ENCODE results near the gene ZNF283.
"Not testable (repeated sequence)": the region's sequence is repeated elsewhere in the genome, so short reads cannot be mapped to it uniquely, and the experiment has no call there.

Gene ZNF283

DNA sequence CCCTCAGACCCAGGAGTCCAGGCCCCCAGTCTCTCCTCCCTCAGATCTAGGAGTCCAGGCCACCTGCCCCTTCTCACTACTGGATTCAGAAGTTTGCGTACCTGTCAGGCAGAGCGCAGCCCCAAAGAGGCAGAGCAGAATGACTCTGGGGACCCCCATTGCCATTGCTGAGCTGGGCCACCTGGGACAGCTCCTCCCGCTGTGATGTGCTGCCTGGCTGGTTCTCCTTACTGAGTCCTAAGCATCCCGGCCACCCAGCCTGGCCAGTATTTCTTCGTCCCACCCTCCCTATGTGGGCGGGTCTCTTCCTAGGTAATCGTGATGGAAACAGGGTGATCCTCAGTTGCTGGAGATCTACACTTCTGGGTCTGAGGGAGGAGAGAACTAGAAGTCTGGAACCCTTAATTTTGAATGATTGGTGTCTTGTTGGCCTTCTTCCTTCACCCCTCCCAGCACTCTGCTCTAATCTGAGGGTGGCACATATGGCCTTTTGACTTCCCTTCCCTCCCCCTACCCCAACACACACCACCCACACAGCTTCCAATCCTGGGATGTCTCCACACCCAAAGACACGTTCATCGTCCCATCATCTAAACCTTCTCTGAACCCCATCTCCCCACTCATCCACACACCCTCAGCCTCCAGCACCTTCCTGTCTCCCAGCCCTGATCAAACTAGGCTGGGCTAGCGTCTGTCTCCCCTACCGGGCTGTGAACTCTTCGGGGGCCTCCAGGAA lies 24.7 kb upstream of the ZNF283 start, which contains the start of gene LYPD5:
LYPD5 (minus strand) TSS at position 232 of the 736 bp plus-strand sequence; CDS start at position 165, 67 bp downstream.
- no peak for DNase-seq

DNA sequence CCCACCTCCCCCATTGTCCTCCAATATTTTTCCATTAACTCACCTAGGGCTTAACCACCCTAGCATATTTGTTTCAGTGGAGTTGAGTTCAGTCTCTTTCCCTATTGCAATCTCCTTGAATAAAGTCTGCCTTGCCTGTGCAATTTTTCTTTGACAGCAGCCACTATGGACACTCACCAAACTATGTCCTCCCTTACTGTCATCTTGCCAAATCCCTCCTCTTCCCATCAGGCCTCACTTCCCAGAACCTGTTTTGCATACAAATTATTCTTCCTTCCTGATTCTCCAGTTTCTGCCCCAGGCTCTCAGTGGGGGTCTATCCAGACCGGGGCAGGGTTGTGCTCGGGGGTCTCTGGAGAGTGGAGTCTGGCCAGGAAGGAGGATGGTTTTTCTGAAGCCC lies 22.7 kb upstream of the ZNF283 start:
- DNase-seq = no peak

DNA sequence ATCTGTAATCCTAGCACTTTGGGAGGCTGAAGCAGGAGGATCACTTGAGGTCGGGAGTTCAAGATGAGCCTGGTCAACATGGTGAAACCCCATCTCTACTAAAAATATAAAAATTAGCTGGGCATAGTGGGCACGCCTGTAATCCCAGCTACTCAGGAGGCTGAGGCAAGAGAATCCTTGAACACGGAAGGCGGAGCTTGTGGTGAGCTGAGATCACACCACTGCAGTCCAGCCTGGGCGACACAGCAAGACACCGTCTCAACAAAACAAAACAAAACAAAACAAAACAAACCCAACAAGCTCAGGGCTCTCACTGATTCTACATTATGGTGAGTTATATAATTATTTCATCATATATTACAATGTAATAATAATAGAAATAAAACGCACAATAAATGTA lies 20.7 kb upstream of the ZNF283 start:
- DNase-seq = not testable (repeated sequence)

DNA sequence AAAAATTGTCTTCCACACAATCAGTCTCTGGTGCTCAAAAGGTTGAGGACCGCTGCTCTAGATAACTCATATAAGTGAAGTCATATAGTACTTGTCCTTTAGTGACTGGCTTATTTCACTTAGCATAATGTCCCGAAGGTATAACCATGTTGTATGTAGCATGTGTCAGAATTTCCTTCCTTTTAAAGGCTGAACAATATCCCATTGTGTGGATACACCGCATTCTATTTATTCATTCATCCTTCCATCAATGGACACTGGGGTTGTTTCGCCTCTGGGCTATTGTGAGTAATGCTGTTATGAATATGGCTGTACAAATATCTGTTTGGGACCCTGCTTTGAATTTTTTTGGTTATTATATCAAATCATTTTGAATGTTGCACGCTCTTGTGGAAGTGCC lies 20.3 kb upstream of the ZNF283 start:
- no peak for DNase-seq

DNA sequence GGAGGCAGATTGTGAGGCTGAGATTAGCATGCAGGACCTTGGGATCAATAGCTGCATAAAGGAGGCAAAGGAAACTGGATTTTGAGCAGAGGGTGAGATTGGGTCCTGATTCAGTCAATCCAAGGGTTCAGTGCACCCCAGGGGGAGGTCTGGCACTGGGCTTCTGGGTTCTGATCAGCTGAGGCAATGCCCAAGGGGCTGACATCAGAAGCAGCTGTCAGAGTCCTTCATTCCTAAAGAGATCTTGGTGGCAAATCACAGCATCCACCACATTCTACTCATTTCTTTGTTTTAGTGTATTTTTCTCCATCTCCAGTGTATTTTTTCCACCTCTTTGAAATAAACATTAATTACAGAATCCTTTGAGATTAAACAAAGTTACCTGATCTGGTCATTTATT lies 19.5 kb upstream of the ZNF283 start:
- DNase-seq = no peak

DNA sequence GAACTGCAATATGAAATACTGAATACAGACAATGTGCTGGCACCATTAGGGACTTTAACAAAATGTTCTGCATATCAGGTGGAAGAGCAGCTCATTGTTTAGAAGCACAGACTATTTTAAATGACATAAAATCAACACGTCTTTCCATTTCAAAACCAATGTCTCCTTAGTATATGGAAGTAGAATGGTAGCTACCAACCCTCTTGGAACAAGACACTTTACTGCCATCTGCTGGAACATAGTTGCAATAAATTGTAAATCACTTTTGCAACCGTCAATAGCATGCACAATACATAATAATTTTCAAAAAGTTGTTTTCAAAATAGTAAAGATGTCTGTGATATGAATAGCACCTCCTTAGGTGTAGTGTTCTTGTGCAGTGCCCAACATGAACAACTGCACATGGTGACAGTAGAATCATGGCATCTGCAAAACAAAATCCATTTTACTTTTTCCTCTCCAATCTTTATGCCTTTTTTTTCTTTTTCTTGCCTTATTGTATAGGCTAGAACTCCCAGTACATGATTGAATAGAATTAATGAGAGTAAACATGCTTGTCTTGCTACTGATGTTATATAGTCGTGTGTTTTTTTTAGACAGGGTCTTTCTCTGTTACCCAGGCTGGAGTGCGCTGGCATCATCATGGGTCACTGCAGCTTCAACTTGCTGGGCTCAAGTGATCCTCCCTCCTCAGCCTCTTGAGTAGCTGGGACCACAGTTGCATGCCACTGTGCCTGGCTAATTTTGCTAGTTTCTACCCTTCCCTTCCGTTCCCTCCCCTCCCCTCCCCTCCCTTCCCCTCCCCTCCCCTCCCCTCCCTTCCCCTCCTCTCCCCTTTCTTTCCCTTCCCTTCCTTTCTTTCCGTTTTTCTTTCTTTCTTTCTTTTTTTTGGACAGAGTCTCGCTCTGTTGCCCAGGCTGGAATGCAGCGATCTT lies 17.1 kb upstream of the ZNF283 start:
- no peak for DNase-seq

DNA sequence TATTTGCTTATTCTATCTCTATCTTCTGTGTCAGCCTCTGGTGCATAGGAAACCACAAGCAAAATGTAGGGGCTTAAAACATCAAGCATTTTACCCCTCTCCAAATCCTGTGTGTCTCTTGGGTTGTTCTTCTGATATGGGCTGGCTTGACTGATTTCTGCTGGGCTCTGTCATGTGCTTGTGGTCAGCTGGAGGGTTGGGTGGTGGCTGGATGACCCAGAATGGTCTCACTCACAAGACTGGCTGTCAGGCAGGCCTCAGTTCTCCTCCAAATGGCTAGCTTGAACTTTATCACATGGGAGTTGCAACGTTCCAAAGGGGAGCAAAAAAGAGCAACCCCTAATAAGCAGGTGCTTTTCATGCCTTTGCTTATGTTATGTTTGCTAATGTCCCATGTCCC lies 15.3 kb upstream of the ZNF283 start:
- DNase-seq = no peak

DNA sequence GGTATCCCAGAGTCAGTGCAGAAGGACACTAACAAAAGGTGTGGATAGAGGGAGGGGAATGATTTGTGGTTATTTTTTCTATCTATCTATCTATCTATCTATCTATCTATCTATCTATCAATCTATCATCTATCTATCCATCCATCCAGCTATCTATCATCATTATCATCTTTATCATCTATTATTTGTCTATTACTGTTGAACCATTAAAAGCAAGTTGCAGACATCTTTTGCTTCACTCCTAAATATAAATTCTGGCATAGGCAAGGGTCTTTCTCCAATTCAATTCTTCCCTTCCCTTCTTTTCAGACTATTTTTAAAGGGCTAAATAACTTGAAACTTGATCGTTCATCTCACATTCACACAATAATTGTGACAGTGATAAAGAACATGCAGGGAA lies 14.9 kb upstream of the ZNF283 start:
- DNase-seq = no peak

DNA sequence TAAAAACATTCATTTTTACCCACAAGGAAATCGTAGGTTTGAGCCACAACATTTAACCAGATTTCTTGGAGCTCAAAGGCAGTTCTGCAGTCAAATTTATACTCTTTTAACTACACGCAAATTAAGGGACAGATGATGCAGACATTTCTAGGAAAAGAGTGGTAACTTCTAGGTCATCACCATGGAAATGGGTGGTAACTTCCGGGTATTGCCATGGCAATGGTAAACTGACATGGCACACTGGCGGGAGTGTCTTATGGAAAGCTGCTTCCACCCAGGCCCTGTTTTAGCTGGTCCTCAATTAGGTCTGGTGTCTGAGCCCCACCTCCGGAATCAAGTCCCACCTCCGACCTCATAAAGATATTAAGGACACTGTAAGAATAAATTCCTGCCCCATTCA lies 14.4 kb upstream of the ZNF283 start:
- no peak for DNase-seq

DNA sequence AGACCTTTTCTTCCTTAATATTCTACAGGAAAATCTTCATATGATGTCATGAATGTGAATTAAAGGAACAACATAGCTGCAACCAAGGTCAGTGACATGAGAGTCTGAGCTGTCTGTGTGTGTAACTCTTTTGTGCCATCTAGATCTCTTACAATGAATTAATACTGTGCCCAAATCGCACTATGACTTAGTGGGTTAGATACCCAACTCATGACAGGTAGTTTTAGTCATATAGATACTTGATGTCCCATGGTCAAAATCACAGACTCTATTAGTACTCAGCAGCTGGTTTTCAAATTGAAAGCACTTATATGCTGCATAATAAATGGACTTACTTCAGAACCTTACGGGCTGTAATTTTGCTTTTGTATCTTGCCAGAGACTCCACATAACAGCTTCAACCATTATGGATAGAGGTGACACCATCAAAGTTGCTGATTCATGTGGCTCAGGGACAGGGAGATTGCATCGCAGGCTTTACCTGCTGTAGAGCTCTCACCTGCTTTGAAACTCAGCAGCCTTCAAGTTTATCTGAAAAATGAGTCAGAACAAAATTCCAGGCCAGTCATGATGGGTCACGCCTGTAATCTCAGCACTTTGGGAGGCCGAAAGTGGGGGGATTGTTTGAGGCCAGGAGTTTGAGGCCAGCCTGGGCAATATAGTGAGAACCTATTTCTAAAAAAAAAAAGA lies 12.3 kb upstream of the ZNF283 start:
- no peak for DNase-seq

DNA sequence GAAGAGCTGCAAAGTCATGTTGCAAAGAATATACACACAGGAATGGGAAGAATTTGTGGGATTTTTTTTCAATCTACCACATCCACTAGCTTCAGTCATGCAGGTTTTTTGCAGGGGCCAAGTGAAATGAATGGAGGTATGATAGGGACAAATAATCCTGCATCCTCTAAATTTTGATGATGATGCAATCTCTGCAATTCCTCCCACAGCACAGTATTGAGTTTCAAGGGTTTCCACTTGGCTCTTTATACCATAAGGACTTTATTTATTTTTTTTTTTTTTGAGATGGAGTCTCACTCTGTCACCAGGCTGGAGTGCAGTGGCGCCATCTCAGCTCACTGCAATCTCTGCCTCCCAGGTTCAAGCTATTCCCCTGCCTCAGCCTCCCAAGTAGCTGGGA lies 9.7 kb upstream of the ZNF283 start:
- not testable (repeated sequence) for DNase-seq

DNA sequence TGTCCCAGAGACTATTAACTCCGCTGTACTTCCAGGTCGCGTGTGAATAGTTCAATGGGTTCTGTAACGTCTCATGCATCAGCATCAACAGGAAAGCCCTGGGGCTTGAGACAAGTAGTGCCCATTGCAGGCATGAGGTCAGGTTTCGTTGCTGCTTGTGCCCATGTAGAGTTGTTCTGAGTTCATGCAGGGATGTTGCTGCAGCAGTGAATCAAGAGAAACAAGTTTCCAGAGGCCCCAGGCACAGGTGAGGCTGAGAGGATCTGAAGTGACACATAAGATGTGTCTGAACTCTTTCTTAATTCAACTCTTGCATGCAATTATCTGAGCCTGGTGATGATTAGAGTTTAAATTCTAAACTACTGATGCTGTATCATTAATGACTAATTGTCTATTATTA lies 8.6 kb upstream of the ZNF283 start:
- DNase-seq = no peak

DNA sequence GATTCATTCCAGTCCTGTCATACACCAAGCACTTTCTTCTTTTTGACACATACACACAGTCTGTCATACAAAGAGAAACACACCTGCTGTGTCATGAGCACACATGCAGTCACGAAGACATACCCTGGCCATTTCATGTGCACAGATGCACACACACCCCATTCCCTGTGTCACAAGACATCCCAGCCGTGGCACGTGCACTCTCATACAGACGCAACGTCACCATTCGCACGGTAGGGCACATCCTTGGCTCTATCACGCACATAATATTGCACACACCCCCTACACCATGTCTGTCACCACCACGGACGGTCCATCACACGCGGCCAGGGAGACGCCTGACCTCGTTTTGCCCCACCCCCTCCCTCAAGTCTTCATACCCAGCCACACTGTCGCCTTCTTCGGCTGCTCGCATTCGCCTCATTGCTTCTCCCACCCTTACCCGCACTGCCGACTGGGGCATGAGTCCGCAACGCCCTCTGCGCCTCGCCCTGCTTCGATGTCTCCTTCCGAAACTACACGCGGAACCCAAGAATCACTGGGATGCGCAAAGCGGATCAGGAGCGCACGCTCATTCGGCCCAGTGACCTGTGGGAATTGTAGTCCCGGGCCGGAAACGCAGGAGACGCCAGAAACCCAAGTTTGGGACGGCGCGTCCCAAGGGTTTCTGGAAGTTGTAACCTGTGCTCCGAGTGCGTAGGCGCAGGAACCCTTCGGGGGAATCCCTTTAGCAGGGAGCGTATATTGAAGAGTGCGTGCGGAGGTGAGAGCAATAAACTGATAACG lies 6.8 kb upstream of the ZNF283 start:
- no peak for DNase-seq

DNA sequence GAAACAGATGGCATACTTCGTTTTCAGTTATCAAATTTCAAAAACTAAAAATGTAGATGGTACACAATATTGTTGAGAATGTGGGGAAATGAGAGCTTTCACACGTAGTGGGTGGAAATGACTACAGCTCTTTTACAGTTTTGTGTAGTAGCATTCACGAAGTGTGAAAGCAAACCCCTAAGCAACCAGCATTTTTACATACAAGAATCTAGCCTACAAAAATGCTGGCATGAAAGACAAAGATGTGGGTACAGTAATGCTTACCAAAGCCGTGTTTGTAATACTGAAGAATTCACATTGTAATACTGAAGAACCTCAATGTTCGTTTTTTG lies 6.3 kb upstream of the ZNF283 start:
- DNase-seq = no peak

DNA sequence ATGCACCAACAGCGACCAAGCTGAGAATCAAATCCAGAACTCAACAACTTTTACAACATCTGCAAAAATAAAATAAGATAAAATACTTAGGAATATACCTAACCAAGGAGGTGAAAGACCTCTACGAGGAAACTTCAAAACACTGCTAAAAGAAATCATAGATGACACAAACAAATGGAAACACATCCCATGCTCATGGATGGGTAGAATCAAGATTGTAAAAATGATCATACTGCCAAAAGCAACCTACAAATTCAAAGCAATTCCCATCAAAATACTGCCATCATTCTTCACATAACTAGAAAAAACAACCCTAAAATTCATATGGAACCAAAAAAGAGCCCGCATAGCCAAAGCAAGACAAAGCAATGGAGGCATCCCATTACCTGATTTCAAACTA lies 3.3 kb upstream of the ZNF283 start:
- DNase-seq = not testable (repeated sequence)

DNA sequence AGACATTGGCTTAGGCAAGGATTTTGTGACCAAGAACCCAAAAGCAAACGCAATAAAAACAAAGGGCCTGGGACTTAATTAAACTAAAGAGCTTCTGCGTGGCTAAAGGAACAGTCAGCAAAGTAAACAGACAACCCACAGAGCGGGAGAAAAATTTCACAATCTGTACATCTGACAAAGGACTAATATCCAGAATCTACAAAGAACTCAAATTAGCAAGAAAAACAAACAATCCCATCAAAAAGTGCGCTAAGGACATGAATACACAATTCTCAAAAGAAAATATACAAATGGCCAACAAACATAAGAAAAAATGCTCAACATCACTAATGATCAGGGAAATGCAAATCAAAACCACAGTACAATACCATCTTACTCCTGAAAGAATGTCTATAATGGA lies 2.5 kb upstream of the ZNF283 start:
- not testable (repeated sequence) for DNase-seq

DNA sequence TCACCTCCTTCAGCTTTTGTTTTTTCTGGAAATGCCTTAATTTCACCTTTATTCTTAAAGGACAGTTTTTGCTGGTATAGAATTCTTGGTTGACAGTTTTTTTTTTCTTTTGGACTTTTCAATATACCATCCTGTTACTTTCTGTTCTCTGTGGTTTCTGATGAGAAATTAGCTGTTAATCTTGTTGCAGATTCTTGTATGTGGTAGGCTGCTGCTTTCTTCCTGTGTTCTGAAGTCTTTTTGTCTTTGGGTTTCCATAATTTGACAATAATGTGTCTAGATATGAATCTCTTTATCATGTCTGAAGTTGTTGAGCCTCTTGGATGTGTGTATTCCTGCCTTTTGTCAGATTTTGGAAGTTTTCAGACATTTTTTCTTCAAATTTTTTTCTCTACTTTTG lies 12.0 kb downstream of the ZNF283 start:
- DNase-seq = no peak

DNA sequence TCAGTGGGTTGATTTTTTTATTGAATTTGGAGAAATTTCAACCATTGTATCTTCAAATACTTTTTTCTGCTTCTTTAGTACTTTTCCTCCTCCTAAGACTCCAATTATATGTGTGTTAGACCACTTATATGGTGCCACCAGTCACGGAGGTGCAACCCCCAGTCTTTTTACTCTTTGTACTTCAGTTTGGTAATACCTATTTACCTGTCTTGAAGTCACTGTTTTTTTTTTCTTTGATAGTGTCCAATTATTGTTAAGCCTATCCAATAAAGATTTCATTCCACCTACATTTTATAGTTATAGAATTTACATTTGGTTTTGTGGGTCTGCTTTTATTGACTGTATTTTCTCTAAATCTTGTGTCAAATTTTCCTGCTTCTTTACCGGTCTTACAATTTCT lies 14.9 kb downstream of the ZNF283 start:
- DNase-seq = no peak

DNA sequence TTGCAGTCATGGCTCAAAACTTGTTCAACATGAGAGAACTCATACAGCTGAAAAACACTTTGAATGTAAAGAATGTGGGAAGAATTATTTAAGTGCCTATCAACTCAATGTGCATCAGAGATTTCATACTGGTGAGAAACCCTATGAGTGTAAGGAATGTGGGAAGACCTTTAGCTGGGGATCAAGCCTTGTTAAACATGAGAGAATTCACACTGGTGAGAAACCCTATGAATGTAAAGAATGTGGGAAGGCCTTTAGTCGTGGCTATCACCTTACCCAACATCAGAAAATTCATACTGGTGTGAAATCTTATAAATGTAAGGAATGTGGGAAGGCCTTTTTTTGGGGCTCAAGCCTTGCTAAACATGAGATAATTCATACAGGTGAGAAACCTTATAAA lies 20.1 kb downstream of the ZNF283 start:
- no peak for DNase-seq

DNA sequence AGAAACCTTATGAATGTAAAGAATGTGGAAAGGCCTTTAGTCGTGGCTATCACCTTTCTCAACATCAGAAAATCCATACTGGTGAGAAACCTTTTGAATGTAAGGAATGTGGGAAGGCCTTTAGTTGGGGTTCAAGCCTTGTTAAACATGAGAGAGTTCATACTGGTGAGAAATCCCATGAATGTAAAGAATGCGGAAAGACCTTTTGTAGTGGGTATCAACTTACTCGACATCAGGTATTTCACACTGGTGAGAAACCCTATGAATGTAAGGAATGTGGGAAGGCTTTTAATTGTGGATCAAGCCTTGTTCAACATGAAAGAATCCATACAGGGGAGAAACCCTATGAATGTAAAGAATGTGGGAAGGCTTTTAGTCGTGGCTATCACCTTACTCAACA lies 20.8 kb downstream of the ZNF283 start:
- DNase-seq = no peak

DNA sequence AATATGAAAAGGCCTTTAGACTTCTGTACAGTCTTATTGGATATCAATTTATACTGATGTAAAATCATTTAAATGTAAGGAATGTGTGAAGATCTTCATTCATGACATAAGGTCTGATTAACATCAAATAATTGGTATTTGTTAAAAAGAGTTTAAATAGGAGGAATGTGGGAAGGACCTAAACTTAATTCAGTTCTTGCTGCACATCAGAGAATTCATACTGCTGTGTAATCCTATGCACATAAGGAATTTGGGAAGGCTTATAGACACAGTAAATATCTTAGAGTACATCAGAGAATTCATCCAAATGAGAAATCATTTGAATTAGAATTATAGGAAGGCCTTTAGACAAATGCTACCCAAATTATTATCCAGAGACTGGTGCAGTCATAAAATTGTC lies 21.7 kb downstream of the ZNF283 start:
- DNase-seq = no peak

DNA sequence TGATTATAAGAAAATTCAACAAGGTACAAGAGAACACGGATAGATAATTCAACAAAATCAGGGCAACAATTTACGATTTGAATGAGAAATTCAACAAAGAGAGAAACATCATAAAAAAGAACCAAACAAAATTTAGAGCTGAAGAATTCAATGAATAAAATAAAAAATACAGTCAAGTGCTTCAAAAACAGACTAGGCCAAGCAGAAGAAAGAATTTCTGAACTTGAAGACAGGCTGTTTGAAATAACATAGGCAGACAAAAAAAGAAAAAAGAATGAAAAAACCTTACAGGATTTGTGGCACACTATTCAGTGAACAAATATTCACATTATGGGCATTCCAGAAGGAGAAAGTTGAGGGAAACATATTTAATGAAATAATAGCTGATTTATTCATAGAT lies 31.1 kb downstream of the ZNF283 start:
- no peak for DNase-seq

DNA sequence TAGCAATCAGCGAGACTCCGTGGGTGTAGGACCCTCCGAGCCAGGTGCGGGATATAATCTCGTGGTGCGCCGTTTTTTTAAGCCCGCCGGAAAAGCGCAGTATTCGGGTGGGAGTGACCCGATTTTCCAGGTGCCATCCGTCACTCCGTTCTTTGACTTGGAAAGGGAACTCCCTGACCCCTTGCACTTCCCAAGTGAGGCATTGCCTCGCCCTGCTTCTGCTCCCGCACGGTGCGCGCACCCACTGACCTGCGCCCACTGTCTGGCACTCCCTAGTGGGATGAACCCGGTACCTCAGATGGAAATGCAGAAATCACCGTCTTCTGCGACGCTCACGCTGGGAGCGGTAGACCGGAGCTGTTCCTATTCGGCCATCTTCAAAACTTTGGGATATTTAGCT lies 39.8 kb downstream of the ZNF283 start:
- DNase-seq = not testable (repeated sequence)
